HG03520 (cell line): Measurements from ENCODE around the gene PCBP1.
"Not testable (repeated sequence)": the region's sequence is repeated elsewhere in the genome, so short reads cannot be mapped to it uniquely, and the experiment has no call there.

Experiments used
- ATAC-seq: cut with Tn5 transposase; IDR thresholded peaks from one replicate; pipeline ENCODE4 v1.9.1; 2021; ENCODE audit warnings: mild to moderate bottlenecking, moderate library complexity; ENCODE audit not compliant: unreplicated experiment

Gene PCBP1

DNA sequence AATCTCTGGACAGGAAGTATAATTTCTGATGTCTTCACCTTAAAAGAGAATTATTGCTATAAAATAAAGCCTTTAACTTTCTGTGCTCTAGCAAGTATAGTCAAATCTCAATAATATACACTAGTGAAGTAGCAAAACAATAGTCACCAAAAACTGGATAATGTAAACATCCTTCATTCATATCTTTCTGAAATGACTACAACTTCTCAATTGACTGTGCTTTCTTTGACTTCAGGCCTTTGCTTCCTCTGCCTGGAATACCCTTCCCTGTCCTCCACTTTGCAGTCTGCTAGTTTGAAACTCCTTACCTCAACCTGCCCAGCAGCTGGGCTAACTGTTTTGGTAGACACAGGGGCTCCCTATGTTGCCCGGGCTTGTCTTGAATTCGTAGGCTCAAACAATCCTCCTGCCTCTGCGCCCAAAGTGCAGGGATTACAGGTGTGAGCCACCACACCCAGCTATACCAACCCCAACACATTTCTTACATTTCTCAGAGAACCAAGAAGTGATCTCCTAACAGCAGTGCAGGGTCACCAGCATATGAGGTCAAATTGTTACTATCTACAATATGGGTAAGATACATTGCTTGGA is 6.6 kb upstream of the PCBP1 start:
- ATAC-seq, result no peak

- no peak for ATAC-seq
These were observed 6.1 kb upstream of the PCBP1 start for GRCh38 chr2:70081221-70081620.

- ATAC-seq, result peak; percentile 24
These were observed 3.7 kb upstream of the PCBP1 start for GRCh38 chr2:70083344-70084156.

GRCh38 chr2:70084973-70085710 is 2.1 kb upstream of the PCBP1 start:
- no peak for ATAC-seq

DNA sequence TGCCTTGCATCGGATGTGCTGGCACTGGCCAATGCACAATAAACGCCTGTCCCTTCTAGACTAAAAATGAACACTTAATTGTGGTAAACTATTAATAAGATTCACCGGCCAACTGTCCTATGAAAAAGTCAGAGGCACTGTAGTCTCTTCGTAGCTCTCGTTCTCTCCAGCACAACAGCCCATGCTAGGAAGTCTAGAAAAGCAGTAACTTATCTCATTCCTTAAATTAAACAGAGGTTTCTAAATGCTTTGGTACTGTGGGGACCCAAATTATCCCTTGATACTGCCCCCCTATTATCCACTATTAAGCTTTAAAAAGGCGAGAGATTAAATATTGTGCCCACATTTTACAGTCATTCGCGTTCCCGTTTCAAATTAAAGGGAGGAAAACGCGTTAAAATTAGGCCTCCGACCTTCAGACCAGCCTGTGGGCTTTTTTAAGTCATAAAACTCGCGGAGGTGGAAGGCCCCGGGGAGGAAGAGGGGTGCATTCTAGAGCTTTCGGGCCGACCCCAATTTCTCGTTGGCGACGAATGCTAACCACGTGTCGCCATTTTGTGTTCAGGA is 1.5 kb upstream of the PCBP1 start:
- ATAC-seq, result no peak

DNA sequence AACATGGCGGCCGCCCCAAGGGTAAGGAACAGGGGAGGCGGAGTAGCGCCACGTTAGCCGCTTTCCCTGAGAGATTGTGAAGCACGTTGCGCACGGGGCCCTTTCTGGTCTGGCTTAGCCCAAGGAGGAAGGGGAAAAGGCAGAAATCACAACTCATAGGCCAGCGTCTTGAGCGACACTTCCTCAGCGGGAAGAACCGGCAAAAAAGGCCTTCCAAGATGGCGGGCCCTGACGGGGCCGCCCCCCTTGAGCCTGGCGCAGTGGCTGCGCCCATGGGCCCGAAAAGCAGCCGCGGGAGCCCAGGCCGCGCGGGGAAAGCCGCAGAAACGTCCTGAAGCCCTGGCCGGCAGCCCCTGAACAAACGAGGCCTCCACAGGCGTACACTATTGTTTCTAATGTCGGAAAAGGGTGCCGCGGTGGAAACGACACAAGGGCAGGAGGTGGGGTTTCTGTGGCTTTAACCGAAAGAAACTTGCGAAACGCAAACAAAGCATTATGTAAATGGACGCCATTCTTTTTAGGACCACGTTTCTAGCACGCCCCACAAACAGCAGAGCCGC is 919 bp upstream of the PCBP1 start:
- ATAC-seq, result peak; percentile 26

GRCh38 chr2:70087702-70088597 is 673 bp downstream of the PCBP1 start:
- ATAC-seq, result no peak

GRCh38 chr2:70088598-70089219 is 1.4 kb downstream of the PCBP1 start:
- ATAC-seq, result no peak

GRCh38 chr2:70089220-70089982 is 2.1 kb downstream of the PCBP1 start:
- ATAC-seq, result no peak

DNA sequence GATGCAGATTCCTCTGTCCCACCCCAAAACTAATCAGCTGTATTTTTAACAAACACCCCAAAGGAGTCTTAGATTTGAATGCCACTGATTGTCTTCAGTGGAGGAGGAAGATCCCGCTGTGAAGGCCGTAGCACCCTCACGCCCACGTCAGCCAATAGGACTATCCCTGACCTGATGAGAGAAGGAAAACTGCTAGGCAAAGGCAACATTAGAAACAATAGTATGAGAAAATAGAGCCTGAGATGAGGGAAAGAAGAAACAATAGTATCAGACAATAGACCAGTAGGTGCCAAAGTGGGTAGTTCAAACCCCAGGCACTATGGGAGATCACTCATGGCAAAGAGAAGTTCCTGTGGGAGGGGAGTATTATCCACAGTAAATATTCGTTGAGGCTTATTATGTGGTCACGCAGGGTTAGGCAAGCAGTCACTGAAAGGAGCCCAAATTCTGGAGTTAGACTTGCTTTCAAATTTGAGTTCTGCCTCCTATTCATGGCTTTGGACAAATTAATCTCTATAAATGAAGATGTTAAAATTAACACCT is 2.8 kb downstream of the PCBP1 start:
- ATAC-seq, result no peak

GRCh38 chr2:70090706-70091334 is 3.5 kb downstream of the PCBP1 start:
- ATAC-seq, result no peak

GRCh38 chr2:70091364-70091763 is 4.1 kb downstream of the PCBP1 start:
- no peak for ATAC-seq

- ATAC-seq, result no peak
These were observed 4.5 kb downstream of the PCBP1 start for GRCh38 chr2:70091816-70092215.

GRCh38 chr2:70092576-70093243 is 5.4 kb downstream of the PCBP1 start:
- ATAC-seq, result not testable (repeated sequence)

DNA sequence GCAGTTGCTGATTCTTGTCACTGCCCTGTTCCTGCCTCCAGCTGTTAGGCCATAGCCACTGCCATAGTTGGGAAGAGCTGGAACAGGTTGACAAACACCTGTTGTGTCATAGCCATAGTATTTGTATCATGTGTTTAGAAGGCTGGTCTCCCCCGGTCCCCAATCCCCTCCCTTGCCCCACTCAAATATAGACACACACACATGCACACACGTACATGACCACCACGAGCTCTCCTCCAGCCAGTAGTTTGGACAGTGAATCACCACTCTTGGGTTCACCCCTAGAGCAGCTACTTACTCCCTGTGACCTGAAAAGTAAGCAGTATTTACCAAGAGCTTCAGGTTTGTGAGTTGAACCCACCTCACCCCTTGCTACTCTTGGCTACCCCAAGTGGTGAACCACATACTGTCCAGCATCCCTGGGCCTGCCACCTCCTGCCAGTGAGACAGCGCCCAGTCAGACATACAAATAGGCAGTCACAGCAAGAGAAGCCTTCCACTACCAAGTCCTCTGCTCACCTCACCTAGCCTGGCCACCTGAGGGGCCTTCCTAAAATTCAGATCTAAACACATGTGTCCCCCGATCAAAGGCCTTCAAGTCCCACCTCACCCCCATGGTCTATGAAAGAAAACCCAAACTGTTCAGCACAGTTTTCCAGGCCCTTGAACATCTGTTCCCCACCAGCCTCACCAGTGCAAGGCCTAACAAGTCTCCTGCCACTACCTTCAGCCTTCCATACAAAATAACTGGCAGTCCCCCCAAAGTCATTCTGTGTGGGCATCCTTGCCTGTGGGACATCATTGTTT is 7.1 kb downstream of the PCBP1 start:
- ATAC-seq, result no peak

GRCh38 chr2:70094978-70095719 is 7.9 kb downstream of the PCBP1 start:
- ATAC-seq, result no peak
